Measurements from ENCODE around the gene GNAZ. TPM values are rescaled to one million over a fixed set of nuclear protein-coding genes. Genes with fewer than 3 reads are reported as not detected.

The GNAZ gene
- polyA plus RNA-seq, 2 of the 4 experiments (the other 2 are of a cell fraction), result 1.9 to 2.5 TPM

DNA sequence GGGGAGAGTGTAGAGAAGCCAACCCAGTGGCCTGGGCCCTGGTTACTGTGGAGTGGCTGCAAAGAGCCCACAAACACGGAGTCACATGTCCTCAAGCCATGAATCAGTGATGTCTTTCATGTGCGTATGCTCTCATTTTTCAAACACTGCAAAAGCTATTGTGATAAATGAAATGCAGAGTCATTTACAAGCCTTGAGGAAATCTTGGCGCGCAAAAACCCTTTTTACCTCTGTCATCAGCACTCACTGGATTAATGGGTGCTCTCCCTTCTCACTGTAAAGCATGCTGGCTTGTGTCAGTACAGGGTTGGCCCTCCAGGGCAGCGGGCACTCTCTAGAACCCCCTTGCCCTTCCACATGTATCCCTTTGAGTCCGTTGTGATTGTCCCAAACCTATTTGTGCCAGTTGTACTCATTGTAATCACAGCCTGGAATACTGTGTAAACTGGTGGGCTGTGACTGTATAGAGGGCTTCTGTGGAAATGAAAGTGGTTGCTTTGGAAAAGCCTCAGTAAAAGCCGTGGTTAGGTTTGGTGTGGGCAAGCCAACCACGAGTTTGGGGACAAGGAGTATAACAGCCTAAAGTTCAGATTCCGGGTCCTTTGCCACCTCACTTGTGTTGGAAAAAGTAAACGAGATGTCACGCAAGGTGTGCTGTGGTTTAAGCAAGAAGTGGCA lies 10.4 kb downstream of the GNAZ start:
- no peaks in the 10 kb centered on the region for H3K9me3 ChIP-seq
- H3K4me1 ChIP-seq, result no peaks in the 10 kb centered on the region
- no peak overlapping the region for H3K4me3 ChIP-seq
- FAIRE-seq (no peak), ATAC-seq (no peak), DNase-seq (ENCODE audit: low read depth in 1 of 2, low spot score in 1 of 2) (no peak)
- TF ChIP-seq HDAC2 (IDR thresholded peaks at IDR 0.05) (no peak), RFX5 (IDR thresholded peaks at IDR 0.05) (no peak), RCOR1 (IDR thresholded peaks at IDR 0.05; ENCODE audit: low read depth, low read length) (no peak), POLR2AphosphoS2 (conservative IDR thresholded peaks at IDR 0.05; ENCODE audit: low read length) (no peak), EP300 (IDR thresholded peaks at IDR 0.05) (no peak), RAD21 (conservative IDR thresholded peaks at IDR 0.05 in 1 of 2, IDR thresholded peaks at IDR 0.05 in 1 of 2) (no peak), PHF8 (IDR thresholded peaks at IDR 0.05; ENCODE audit: borderline replicate concordance, low read depth) (no peak), EHF (CRISPR knock-in tag; IDR thresholded peaks at IDR 0.05) (no peak), ZSCAN20 (CRISPR knock-in tag; IDR thresholded peaks at IDR 0.05) (no peak)
- TF ChIP-seq, protein P1, sequence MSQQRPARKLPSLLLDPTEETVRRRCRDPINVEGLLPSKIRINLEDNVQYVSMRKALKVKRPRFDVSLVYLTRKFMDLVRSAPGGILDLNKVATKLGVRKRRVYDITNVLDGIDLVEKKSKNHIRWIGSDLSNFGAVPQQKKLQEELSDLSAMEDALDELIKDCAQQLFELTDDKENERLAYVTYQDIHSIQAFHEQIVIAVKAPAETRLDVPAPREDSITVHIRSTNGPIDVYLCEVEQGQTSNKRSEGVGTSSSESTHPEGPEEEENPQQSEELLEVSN (IDR thresholded peaks at IDR 0.05; ENCODE audit: borderline replicate concordance, low read depth), result no peak
- WGBS (ENCODE audit: missing lambda C conversion rate), result 86% methylated on average over 10 of the region's 11 CpGs
- H3K4me2 ChIP-seq, result no peak overlapping the region
- no peak overlapping the region for H3K27ac ChIP-seq
- ChIA-PET POLR2A (no interaction called here), CTCF (no interaction called here)

DNA sequence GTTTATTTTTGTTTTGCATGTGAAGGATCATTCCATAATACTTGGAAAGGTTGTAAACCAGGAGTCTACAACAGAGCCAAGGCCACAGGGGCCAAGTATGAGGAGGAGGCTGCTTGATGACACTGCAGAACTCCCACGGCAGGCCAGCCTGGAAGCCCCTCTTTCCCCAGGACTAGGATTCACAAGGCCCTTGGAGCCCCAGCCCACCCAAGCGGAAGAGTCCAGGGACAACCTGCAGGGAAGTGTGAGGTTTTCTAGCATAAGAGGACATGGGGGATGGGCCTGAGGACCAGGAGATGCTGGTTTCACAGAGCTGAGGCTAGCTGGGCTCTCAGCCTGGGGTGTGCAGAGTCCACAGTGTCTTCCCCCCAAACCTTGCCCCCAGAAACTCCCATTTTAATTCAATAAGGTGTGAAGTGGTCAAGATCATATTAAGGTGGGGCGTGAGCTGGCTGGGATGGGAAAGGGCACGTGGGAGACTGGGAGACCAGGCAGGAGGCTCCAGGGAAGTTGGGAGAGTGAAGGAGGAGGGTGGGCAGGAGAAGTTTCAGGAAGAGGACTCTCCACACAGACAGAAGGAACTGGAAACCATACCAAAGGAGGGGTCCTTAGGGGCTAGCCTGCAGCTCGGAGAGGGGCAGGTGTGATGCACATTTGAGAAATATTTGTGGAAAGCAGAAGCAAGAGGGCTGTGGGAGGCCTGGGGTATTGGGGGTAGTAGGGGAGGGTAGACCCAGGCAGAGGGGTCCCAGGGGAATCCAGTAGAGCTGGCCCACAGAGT lies 12.4 kb downstream of the GNAZ start:
- FAIRE-seq, result no peak
- DNase-seq (ENCODE audit: low read depth in 1 of 2, low spot score in 1 of 2), result no peak
- Histone ChIP-seq H3K4me1 (no peaks in the 10 kb centered on the region), H3K4me2 (no peak overlapping the region), H3K27ac (no peak overlapping the region), H3K4me3 (no peak overlapping the region), H3K9me3 (no peaks in the 10 kb centered on the region)
- ChIA-PET POLR2A (no interaction called here), CTCF (interaction anchor here (0.7 kb wide), 1 partner anchor 16 kb away, joined by 3 read pairs; no protein-coding TSS in a partner anchor)
- no peak for ATAC-seq
- 86% methylated on average over 4 of the region's 5 CpGs for WGBS (ENCODE audit: missing lambda C conversion rate)
- TF ChIP-seq, protein P2, sequence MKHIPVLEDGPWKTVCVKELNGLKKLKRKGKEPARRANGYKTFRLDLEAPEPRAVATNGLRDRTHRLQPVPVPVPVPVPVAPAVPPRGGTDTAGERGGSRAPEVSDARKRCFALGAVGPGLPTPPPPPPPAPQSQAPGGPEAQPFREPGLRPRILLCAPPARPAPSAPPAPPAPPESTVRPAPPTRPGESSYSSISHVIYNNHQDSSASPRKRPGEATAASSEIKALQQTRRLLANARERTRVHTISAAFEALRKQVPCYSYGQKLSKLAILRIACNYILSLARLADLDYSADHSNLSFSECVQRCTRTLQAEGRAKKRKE (CRISPR knock-in tag; IDR thresholded peaks at IDR 0.05; ENCODE audit: low read depth), result no peak
- no peak for TF ChIP-seq KDM1A (IDR thresholded peaks at IDR 0.05; ENCODE audit: low read depth)
- TF ChIP-seq POLR2A (IDR thresholded peaks at IDR 0.05; ENCODE audit: low read length), result no peak
- TF ChIP-seq, protein P3, sequence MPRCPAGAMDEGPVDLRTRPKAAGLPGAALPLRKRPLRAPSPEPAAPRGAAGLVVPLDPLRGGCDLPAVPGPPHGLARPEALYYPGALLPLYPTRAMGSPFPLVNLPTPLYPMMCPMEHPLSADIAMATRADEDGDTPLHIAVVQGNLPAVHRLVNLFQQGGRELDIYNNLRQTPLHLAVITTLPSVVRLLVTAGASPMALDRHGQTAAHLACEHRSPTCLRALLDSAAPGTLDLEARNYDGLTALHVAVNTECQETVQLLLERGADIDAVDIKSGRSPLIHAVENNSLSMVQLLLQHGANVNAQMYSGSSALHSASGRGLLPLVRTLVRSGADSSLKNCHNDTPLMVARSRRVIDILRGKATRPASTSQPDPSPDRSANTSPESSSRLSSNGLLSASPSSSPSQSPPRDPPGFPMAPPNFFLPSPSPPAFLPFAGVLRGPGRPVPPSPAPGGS (IDR thresholded peaks at IDR 0.05), result no peak
- TF ChIP-seq, protein P4, sequence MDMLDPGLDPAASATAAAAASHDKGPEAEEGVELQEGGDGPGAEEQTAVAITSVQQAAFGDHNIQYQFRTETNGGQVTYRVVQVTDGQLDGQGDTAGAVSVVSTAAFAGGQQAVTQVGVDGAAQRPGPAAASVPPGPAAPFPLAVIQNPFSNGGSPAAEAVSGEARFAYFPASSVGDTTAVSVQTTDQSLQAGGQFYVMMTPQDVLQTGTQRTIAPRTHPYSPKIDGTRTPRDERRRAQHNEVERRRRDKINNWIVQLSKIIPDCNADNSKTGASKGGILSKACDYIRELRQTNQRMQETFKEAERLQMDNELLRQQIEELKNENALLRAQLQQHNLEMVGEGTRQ (IDR thresholded peaks at IDR 0.05), result no peak
- TF ChIP-seq, protein P5, sequence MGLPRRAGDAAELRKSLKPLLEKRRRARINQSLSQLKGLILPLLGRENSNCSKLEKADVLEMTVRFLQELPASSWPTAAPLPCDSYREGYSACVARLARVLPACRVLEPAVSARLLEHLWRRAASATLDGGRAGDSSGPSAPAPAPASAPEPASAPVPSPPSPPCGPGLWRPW (IDR thresholded peaks at IDR 0.05), result no peak
- TF ChIP-seq CEBPB (IDR thresholded peaks at IDR 0.05), result no peak
- TF ChIP-seq, protein P1 (IDR thresholded peaks at IDR 0.05; ENCODE audit: borderline replicate concordance, low read depth), result no peak
- TF ChIP-seq EHMT2 (IDR thresholded peaks at IDR 0.05; ENCODE audit: low read depth), result no peak

Measured in A549 (cell line).